Keratinocyte (primary cell): Measurements from ENCODE around the gene MICU2. TPM values are rescaled to one million over a fixed set of nuclear protein-coding genes. Genes with fewer than 3 reads are reported as not detected.

ENCODE experiments used
- DNase-seq: peaks from one replicate; pipeline ENCODE4 v3.0.0-alpha.2; 2011; ENCODE audit warnings: low read depth, missing footprints, low spot score
- FAIRE-seq: peaks from 2 replicates; lab custom pipeline; 2011; peaks lifted over from hg19 to GRCh38; lab: Jason Lieb, UNC
- H2AFZ ChIP-seq: 2 replicates; pipeline ENCODE4 v1.6.0; 2012; ENCODE audit warnings: low read length, control low read depth, inconsistent platforms; ENCODE audit not compliant: control insufficient read depth
- H3K27ac ChIP-seq: 2 replicates; pipeline ENCODE4 v1.5.1; 2011; ENCODE audit warnings: low read length; ENCODE audit not compliant: control insufficient read depth, insufficient read depth
- H3K27me3 ChIP-seq: 3 replicates; pipeline ENCODE4 v1.6.0; 2011; ENCODE audit warnings: low read length; ENCODE audit not compliant: control insufficient read depth, insufficient read depth; ENCODE audit errors: extremely low read depth
- H3K36me3 ChIP-seq, 2 experiments: 2 replicates in 1 of 2; 3 replicates in 1 of 2; pipeline ENCODE4 v1.5.1; 2011; ENCODE audit warnings: low read length in 2 of 2, mild to moderate bottlenecking in 1 of 2; ENCODE audit not compliant: control insufficient read depth in 2 of 2, insufficient read depth in 2 of 2; ENCODE audit errors: extremely low read depth in 1 of 2
- H3K4me1 ChIP-seq: 3 replicates; pipeline ENCODE4 v1.5.1; 2011; ENCODE audit warnings: low read length; ENCODE audit not compliant: control insufficient read depth, insufficient read depth; ENCODE audit errors: extremely low read depth
- H3K4me2 ChIP-seq: 3 replicates; pipeline ENCODE4 v1.6.0; 2011; ENCODE audit warnings: low read depth, low read length; ENCODE audit not compliant: control insufficient read depth, insufficient read depth; ENCODE audit errors: extremely low read depth
- H3K4me3 ChIP-seq, 3 experiments: fragments of 200-600 bp in 1 of 3; sonication (generic) in 1 of 3; 2 replicates in 2 of 3; 3 replicates in 1 of 3; pipeline ENCODE4 v1.5.1; 2011 to 2016; ENCODE audit warnings: low read length in 3 of 3, mild to moderate bottlenecking in 3 of 3, control low read depth in 2 of 3, inconsistent platforms in 1 of 3, low read depth in 1 of 3, mixed read lengths in 1 of 3, mixed run types in 1 of 3, moderate library complexity in 1 of 3; ENCODE audit not compliant: control insufficient read depth in 2 of 3, insufficient read depth in 2 of 3; ENCODE audit errors: extremely low read depth in 1 of 3
- H3K79me2 ChIP-seq: 2 replicates; pipeline ENCODE4 v1.6.0; 2012; ENCODE audit warnings: low read length; ENCODE audit not compliant: control insufficient read depth, insufficient read depth
- H3K9ac ChIP-seq: 3 replicates; pipeline ENCODE4 v1.6.0; 2011; ENCODE audit warnings: low read length; ENCODE audit not compliant: control insufficient read depth, insufficient read depth; ENCODE audit errors: extremely low read depth
- H3K9me1 ChIP-seq: 3 replicates; pipeline ENCODE4 v1.6.0; 2011; ENCODE audit warnings: low read length; ENCODE audit not compliant: control insufficient read depth, insufficient read depth; ENCODE audit errors: extremely low read depth
- H3K9me3 ChIP-seq: 2 replicates; pipeline ENCODE4 v1.5.1; 2012; ENCODE audit warnings: low read depth, low read length; ENCODE audit not compliant: control insufficient read depth
- H4K20me1 ChIP-seq: 3 replicates; pipeline ENCODE4 v1.6.0; 2011; ENCODE audit warnings: low read length; ENCODE audit not compliant: control insufficient read depth, insufficient read depth; ENCODE audit errors: extremely low read depth
- EZH2 ChIP-seq: IDR thresholded peaks from one replicate; pipeline ENCODE4 v1.6.1; 2012; ENCODE audit warnings: inconsistent platforms, mild to moderate bottlenecking, low read length, moderate library complexity
- dilution Hi-C: fragments of 300-500 bp; cut with MboI; formaldehyde crosslinking; loops from one replicate; pipeline ENCODE4 v1.7.0; 2020; ENCODE audit warnings: low sequenced_read_pairs; ENCODE audit not compliant: extremely low pct_ligation_motif_present
- polyA plus RNA-seq, 5 experiments: library from polyadenylated mRNA; depleted of rRNA in 3 of 5; stranded (reverse) in 3 of 5; stranded (forward) in 1 of 5; unstranded in 1 of 5; fragments of >200 nt; gene quantifications; 1 replicate in 1 of 5; 2 replicates in 3 of 5; 3 replicates in 1 of 5; pipeline versions ENCODE4 v1.2.1 to v1.2.3, GENCODE V29; 2011 to 2012; ENCODE audit warnings: missing spikeins in 2 of 5, low read depth in 1 of 5, low replicate concordance in 1 of 5
- TF ChIP-seq, protein P1 (sequence below), 3 experiments: IDR thresholded peaks in 1 of 3; conservative IDR thresholded peaks in 1 of 3; optimal IDR thresholded peaks in 1 of 3; 2 replicates in 2 of 3; 3 replicates in 1 of 3; pipeline versions ENCODE3 to v1.5.1; 2011; ENCODE audit warnings: low read length in 3 of 3, mild to moderate bottlenecking in 3 of 3, moderate library complexity in 2 of 3, control low read depth in 1 of 3, inconsistent platforms in 1 of 3; ENCODE audit not compliant: insufficient read depth in 2 of 3; ENCODE audit errors: extremely low read depth in 1 of 3

MICU2 gene
- polyA plus RNA-seq, 1 donor (not counting 4 experiments of a cell fraction or from before 2014, with no cell fraction given) = 42.9 TPM

DNA sequence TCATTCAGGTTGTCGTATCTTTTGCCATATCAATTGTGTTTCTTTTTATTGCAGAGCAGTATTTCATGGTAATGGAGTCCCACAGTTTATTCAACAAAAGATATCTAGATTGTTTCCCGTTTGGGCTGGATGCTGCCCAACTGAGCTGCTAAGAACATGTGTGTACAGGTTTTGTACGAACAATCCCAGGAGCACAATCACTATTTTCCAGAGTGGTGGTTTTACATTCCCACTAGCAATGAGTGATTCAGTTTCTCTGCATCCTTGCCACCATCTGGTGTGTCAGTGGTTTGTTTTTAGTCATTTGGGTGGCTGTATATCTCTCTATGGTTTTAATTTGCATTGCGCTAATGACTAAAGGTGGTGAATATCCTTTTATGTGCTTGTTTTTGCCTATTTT is 92.1 kb downstream of the MICU2 start:
- Histone ChIP-seq H3K9me1 (no peaks in the 10 kb centered on the region), H3K36me3 (peaks cover 0 to 1% of the 10 kb centered on the region in 2 experiments), H3K27ac (peak overlapping the region; percentile 22), H4K20me1 (no peaks in the 10 kb centered on the region), H3K9me3 (no peaks in the 10 kb centered on the region), H3K27me3 (no peaks in the 10 kb centered on the region), H3K79me2 (no peaks in the 10 kb centered on the region), H3K4me3 (peak overlapping the region in 1 of 3 experiments; percentile 16), H3K4me1 (peaks cover 13% of the 10 kb centered on the region), H3K9ac (no peak overlapping the region), H2AFZ (no peak overlapping the region), H3K4me2 (peak overlapping the region; percentile 38)
- TF ChIP-seq, protein P1, sequence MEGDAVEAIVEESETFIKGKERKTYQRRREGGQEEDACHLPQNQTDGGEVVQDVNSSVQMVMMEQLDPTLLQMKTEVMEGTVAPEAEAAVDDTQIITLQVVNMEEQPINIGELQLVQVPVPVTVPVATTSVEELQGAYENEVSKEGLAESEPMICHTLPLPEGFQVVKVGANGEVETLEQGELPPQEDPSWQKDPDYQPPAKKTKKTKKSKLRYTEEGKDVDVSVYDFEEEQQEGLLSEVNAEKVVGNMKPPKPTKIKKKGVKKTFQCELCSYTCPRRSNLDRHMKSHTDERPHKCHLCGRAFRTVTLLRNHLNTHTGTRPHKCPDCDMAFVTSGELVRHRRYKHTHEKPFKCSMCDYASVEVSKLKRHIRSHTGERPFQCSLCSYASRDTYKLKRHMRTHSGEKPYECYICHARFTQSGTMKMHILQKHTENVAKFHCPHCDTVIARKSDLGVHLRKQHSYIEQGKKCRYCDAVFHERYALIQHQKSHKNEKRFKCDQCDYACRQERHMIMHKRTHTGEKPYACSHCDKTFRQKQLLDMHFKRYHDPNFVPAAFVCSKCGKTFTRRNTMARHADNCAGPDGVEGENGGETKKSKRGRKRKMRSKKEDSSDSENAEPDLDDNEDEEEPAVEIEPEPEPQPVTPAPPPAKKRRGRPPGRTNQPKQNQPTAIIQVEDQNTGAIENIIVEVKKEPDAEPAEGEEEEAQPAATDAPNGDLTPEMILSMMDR (optimal IDR thresholded peaks at IDR 0.05 in 1 of 3, IDR thresholded peaks at IDR 0.05 in 1 of 3, conservative IDR thresholded peaks at IDR 0.05 in 1 of 3; ENCODE audit: extremely low read depth in 1 of 3, insufficient read depth in 2 of 3, low read length in 3 of 3) = no peak
- no peak for TF ChIP-seq EZH2
- dilution Hi-C loops = no loop called here
- peak; percentile 94 for FAIRE-seq
- DNase-seq = peak; percentile 50

DNA sequence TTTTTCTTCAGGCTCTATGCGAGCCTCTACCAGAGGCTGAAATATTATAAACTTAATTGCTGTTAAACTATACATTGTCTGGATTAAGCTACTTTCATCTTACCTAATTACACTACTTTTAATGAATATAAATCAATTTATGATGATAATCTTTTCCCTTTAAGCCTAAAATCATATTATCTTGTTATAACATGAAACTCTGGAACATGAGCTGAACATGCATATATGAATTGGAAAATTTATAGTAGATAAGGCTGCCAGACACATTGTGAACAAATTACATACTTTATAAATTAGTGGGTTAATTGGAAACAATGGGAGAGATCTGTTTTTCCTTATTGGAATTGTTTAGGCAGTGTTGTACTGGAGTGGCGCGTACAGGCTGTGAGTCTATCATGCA is 99.6 kb downstream of the MICU2 start:
- Histone ChIP-seq H3K9ac (no peak overlapping the region), H3K27ac (no peak overlapping the region), H3K27me3 (no peaks in the 10 kb centered on the region), H3K4me3 (no peak overlapping the region), H3K9me3 (no peaks in the 10 kb centered on the region), H4K20me1 (no peaks in the 10 kb centered on the region), H3K4me1 (no peaks in the 10 kb centered on the region), H3K79me2 (no peaks in the 10 kb centered on the region), H3K9me1 (no peaks in the 10 kb centered on the region), H3K4me2 (no peak overlapping the region), H2AFZ (no peak overlapping the region), H3K36me3 (peaks cover 1 to 4% of the 10 kb centered on the region in 2 experiments)
- DNase-seq = no peak
- TF ChIP-seq, protein P1 (optimal IDR thresholded peaks at IDR 0.05 in 1 of 3, IDR thresholded peaks at IDR 0.05 in 1 of 3, conservative IDR thresholded peaks at IDR 0.05 in 1 of 3; ENCODE audit: extremely low read depth in 1 of 3, insufficient read depth in 2 of 3, low read length in 3 of 3) = no peak
- TF ChIP-seq EZH2 = no peak
- FAIRE-seq = no peak
- dilution Hi-C loops = no loop called here
